Gastrocnemius medialis (tissue), 4 donors: ENCODE measurements around the gene ACOT13.

Experiments
- CTCF ChIP-seq, 5 experiments: fragments of 450-650 bp in 3 of 5; fragments of 200-600 bp in 2 of 5; sonication (generic) in 2 of 5; IDR thresholded peaks in 4 of 5; conservative IDR thresholded peaks in 1 of 5; 1 replicate in 4 of 5; 2 replicates in 1 of 5; pipeline ENCODE4 v1.5.1; 2016 to 2019; ENCODE audit warnings: antibody characterized with exemption in 5 of 5, mild to moderate bottlenecking in 3 of 5, moderate library complexity in 3 of 5
- POLR2A ChIP-seq, 2 donors: fragments of 450-650 bp; IDR thresholded peaks; one replicate each; pipeline ENCODE4 v1.6.1; 2017; ENCODE audit warnings: antibody characterized with exemption in 2 of 2, mild to moderate bottlenecking in 2 of 2, moderate library complexity in 2 of 2

GRCh38 chr6:24720131-24720603, 53.3 kb downstream of the ACOT13 start:
- TF ChIP-seq CTCF (IDR thresholded peaks at IDR 0.05 in 4 of 5, conservative IDR thresholded peaks at IDR 0.05 in 1 of 5) (no peak), POLR2A (IDR thresholded peaks at IDR 0.05) (no peak)
